ENCODE measurements around the gene ADAMTS14.
"Not testable (repeated sequence)": the region's sequence is repeated elsewhere in the genome, so short reads cannot be mapped to it uniquely, and the experiment has no call there.

The ADAMTS14 gene

GRCh38 chr10:70761031-70761601, 88.8 kb downstream of the ADAMTS14 start:
- no peak for DNase-seq (ENCODE audit: low spot score)
- no peak for TF ChIP-seq CTCF (IDR thresholded peaks at IDR 0.05; ENCODE audit: extremely low read depth, missing control alignments)

- TF ChIP-seq CTCF (IDR thresholded peaks at IDR 0.05; ENCODE audit: extremely low read depth, missing control alignments), result no peak
- DNase-seq (ENCODE audit: low spot score), result no peak
These were observed 89.5 kb downstream of the ADAMTS14 start for GRCh38 chr10:70761727-70762350.

GRCh38 chr10:70762441-70763175, 90.3 kb downstream of the ADAMTS14 start:
- no peak for DNase-seq (ENCODE audit: low spot score)
- no peak for TF ChIP-seq CTCF (IDR thresholded peaks at IDR 0.05; ENCODE audit: extremely low read depth, missing control alignments)

- DNase-seq (ENCODE audit: low spot score), result no peak
These were observed 91.3 kb downstream of the ADAMTS14 start for GRCh38 chr10:70763567-70763966.

GRCh38 chr10:70765794-70766594, 93.7 kb downstream of the ADAMTS14 start:
- no peak for TF ChIP-seq CTCF (IDR thresholded peaks at IDR 0.05; ENCODE audit: extremely low read depth, missing control alignments)
- DNase-seq (ENCODE audit: low spot score), result no peak

More at GRCh38 chr10:70763567-70763966, 91.3 kb downstream of the ADAMTS14 start:
- no peak for TF ChIP-seq CTCF (IDR thresholded peaks at IDR 0.05; ENCODE audit: extremely low read depth, missing control alignments)

- not testable (repeated sequence) for DNase-seq (ENCODE audit: low spot score)
These were observed 95.8 kb downstream of the ADAMTS14 start for GRCh38 chr10:70768026-70768685.

- TF ChIP-seq CTCF (IDR thresholded peaks at IDR 0.05; ENCODE audit: extremely low read depth, missing control alignments), result no peak
- no peak for DNase-seq (ENCODE audit: low spot score)
These were observed 96.8 kb downstream of the ADAMTS14 start for GRCh38 chr10:70769121-70769520.
